KMS-11 (cell line): ENCODE measurements around the gene CBX3.
"Not testable (repeated sequence)": the region's sequence is repeated elsewhere in the genome, so short reads cannot be mapped to it uniquely, and the experiment has no call there.

Experiments
- H2AFZ ChIP-seq: fragments of 200-600 bp; sonication (generic); 2 replicates; pipeline ENCODE4 v1.6.1; 2016; ENCODE audit warnings: antibody characterized with exemption, mixed run types, low read depth
- H3K27ac ChIP-seq: fragments of 200-600 bp; sonication (generic); 2 replicates; pipeline ENCODE4 v1.6.1; 2016; ENCODE audit warnings: mild to moderate bottlenecking, mixed run types
- H3K27me3 ChIP-seq: fragments of 200-600 bp; sonication (generic); 2 replicates; pipeline ENCODE4 v1.6.1; 2017; ENCODE audit warnings: mild to moderate bottlenecking, low read depth, mixed run types, moderate library complexity; ENCODE audit not compliant: insufficient read depth
- H3K36me3 ChIP-seq: fragments of 200-600 bp; sonication (generic); 2 replicates; pipeline ENCODE4 v1.6.1; 2017; ENCODE audit warnings: mild to moderate bottlenecking, mixed run types; ENCODE audit not compliant: insufficient read depth
- H3K4me1 ChIP-seq: fragments of 200-600 bp; sonication (generic); 2 replicates; pipeline ENCODE4 v1.6.1; 2016; ENCODE audit warnings: mild to moderate bottlenecking, low read depth, mixed run types; ENCODE audit not compliant: poor library complexity, severe bottlenecking
- H3K4me2 ChIP-seq: fragments of 200-600 bp; sonication (generic); 2 replicates; pipeline ENCODE4 v1.7.0; 2016; ENCODE audit warnings: mild to moderate bottlenecking, mixed run types
- H3K4me3 ChIP-seq: fragments of 200-600 bp; sonication (generic); IDR thresholded peaks from 2 replicates; pipeline ENCODE4 v1.6.1; 2017; ENCODE audit warnings: low read depth, low read length, mixed read lengths; ENCODE audit not compliant: insufficient read depth
- H3K79me2 ChIP-seq: fragments of 200-600 bp; sonication (generic); 2 replicates; pipeline ENCODE4 v1.6.1; 2016; ENCODE audit warnings: low read depth, mixed run types; ENCODE audit not compliant: insufficient read depth
- H3K9ac ChIP-seq: fragments of 200-600 bp; sonication (generic); 2 replicates; pipeline ENCODE4 v1.6.1; 2016; ENCODE audit warnings: mild to moderate bottlenecking, mixed run types
- H4K20me1 ChIP-seq: fragments of 200-600 bp; sonication (generic); 2 replicates; pipeline ENCODE4 v1.6.1; 2016; ENCODE audit warnings: mild to moderate bottlenecking, mixed run types; ENCODE audit not compliant: insufficient read depth
- TF ChIP-seq, protein P1 (sequence below): fragments of 200-600 bp; sonication (generic); conservative IDR thresholded peaks from 2 replicates; pipeline ENCODE4 v1.6.1; 2017; ENCODE audit warnings: low read depth, mild to moderate bottlenecking, antibody characterized with exemption, low read length, moderate library complexity, mixed read lengths

Gene CBX3

DNA sequence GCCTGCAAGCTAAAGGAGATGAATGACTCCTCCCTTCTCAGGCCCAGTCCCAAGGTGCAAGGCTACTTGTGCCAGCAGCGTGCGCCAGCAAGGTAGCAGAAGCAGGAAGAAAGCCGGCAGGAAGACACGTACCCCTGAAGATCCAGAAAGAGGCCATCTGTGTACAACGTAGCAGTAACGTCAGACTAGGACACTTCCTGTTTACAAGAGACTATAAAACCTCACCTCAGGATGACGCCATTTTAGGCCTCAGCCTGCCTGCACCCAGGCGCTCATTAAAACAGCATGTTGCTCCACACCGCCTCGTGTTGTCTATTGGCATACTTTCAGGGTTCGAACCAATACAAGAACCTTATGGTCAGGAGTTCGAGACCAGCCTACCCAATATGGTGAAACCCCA, 48.7 kb downstream of the CBX3 start:
- H3K27me3 ChIP-seq: no peaks in the 10 kb centered on the region
- no peaks in the 10 kb centered on the region for H3K79me2 ChIP-seq
- H4K20me1 ChIP-seq: no peaks in the 10 kb centered on the region
- no peak overlapping the region for H2AFZ ChIP-seq
- H3K4me1 ChIP-seq: no peaks in the 10 kb centered on the region
- H3K4me2 ChIP-seq: no peak overlapping the region
- no peaks in the 10 kb centered on the region for H3K36me3 ChIP-seq
- no peak overlapping the region for H3K9ac ChIP-seq
- TF ChIP-seq, protein P1, sequence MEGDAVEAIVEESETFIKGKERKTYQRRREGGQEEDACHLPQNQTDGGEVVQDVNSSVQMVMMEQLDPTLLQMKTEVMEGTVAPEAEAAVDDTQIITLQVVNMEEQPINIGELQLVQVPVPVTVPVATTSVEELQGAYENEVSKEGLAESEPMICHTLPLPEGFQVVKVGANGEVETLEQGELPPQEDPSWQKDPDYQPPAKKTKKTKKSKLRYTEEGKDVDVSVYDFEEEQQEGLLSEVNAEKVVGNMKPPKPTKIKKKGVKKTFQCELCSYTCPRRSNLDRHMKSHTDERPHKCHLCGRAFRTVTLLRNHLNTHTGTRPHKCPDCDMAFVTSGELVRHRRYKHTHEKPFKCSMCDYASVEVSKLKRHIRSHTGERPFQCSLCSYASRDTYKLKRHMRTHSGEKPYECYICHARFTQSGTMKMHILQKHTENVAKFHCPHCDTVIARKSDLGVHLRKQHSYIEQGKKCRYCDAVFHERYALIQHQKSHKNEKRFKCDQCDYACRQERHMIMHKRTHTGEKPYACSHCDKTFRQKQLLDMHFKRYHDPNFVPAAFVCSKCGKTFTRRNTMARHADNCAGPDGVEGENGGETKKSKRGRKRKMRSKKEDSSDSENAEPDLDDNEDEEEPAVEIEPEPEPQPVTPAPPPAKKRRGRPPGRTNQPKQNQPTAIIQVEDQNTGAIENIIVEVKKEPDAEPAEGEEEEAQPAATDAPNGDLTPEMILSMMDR: no peak
- no peak overlapping the region for H3K4me3 ChIP-seq
- H3K27ac ChIP-seq: no peak overlapping the region

DNA sequence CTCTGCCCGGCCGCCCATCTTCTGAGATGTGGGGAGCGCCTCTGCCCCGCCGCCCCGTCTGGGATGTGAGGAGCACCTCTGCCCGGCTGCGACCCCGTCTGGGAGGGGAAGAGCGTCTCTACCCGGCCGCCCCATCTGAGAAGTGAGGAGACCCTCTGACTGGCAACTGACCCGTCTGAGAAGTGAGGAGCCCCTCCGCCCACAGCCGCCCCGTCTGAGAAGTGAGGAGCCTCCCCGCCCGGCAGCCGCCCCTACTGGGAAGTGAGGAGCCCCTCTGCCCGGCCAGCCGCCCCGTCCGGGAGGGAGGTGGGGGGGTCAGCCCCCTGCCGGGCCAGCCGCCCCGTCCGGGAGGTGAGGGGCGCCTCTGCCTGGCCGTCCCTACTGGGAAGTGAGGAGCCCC, 60.3 kb downstream of the CBX3 start:
- not testable (repeated sequence) for H3K27me3 ChIP-seq, H4K20me1 ChIP-seq, H3K4me3 ChIP-seq, H3K27ac ChIP-seq, H3K9ac ChIP-seq, H3K4me1 ChIP-seq, H2AFZ ChIP-seq, H3K4me2 ChIP-seq, H3K79me2 ChIP-seq, H3K36me3 ChIP-seq
